ENCODE results near the gene EAF1. TPM values are rescaled to one million over a fixed set of nuclear protein-coding genes. Genes with fewer than 3 reads are reported as not detected.

Gene EAF1
- polyA plus RNA-seq, 3 donors = 9.0 to 44.0 (median 9.1) TPM

GRCh38 chr3:15488002-15488401 lies 60.6 kb downstream of the EAF1 start:
- TF ChIP-seq CTCF (IDR thresholded peaks at IDR 0.05) = no peak
- H3K4me1 ChIP-seq (ENCODE audit: control insufficient read depth in 1 of 2, insufficient read depth in 2 of 2, low read length in 2 of 2) = peaks cover 0 to 5% of the 10 kb centered on the region in 2 donors
- H3K27me3 ChIP-seq (ENCODE audit: control insufficient read depth in 2 of 2, insufficient read depth in 2 of 2, low read length in 2 of 2) = no peaks in the 10 kb centered on the region
- H4K20me1 ChIP-seq (ENCODE audit: insufficient read depth, low read length) = no peaks in the 10 kb centered on the region
- WGBS (ENCODE audit: insufficient coverage) = 98% methylated on average over 5 of the region's 9 CpGs
- no peak for DNase-seq
- peaks cover 0 to 1% (median 0%) of the 10 kb centered on the region in 3 donors for H3K27me3 Mint-ChIP-seq (ENCODE audit: low read depth in 3 of 3)
- H3K79me2 ChIP-seq (ENCODE audit: insufficient read depth, low read length) = no peaks in the 10 kb centered on the region
- H3K9me3 Mint-ChIP-seq = peaks cover 0 to 8% (median 0%) of the 10 kb centered on the region in 7 donors
- no peak overlapping the region for H3K27ac ChIP-seq (ENCODE audit: low read depth in 1 of 2, low read length in 2 of 2)
- no peak overlapping the region for H3K9ac ChIP-seq (ENCODE audit: insufficient read depth, low read length, poor library complexity, severe bottlenecking)
- intact Hi-C loops (cut with micrococcal nuclease) = no loop called here
- no peak overlapping the region for H3K27ac Mint-ChIP-seq
- no peak overlapping the region for H2AFZ ChIP-seq (ENCODE audit: insufficient read depth, low read depth, low read length, poor library complexity, severe bottlenecking)
- peaks cover 0 to 2% of the 10 kb centered on the region in 2 donors for H3K36me3 Mint-ChIP-seq
- H3K4me2 ChIP-seq (replicated peaks; ENCODE audit: extremely low read depth, low read length, poor library complexity, severe bottlenecking) = no peak overlapping the region
- no peak overlapping the region for H3K4me3 ChIP-seq (replicated peaks in 1 of 3; ENCODE audit: low read depth in 2 of 3, low read length in 3 of 3)
- H3K36me3 ChIP-seq (replicated peaks in 1 of 2; ENCODE audit: control insufficient read depth in 1 of 2, insufficient read depth in 2 of 2, low read length in 2 of 2) = no peaks in the 10 kb centered on the region
- H3K4me3 Mint-ChIP-seq = no peak overlapping the region
- H3K9me3 ChIP-seq (replicated peaks in 1 of 2; ENCODE audit: control insufficient read depth in 1 of 2, insufficient read depth in 1 of 2, low read length in 2 of 2) = no peaks in the 10 kb centered on the region
- H3K4me1 Mint-ChIP-seq = peaks cover 7% of the 10 kb centered on the region

GRCh38 chr3:15490158-15490557 lies 62.8 kb downstream of the EAF1 start:
- H3K27ac ChIP-seq (ENCODE audit: low read depth in 1 of 2, low read length in 2 of 2) = no peak overlapping the region
- no peak overlapping the region for H3K4me2 ChIP-seq (replicated peaks; ENCODE audit: extremely low read depth, low read length, poor library complexity, severe bottlenecking)
- no peaks in the 10 kb centered on the region for H4K20me1 ChIP-seq (ENCODE audit: insufficient read depth, low read length)
- H3K27me3 ChIP-seq (ENCODE audit: control insufficient read depth in 2 of 2, insufficient read depth in 2 of 2, low read length in 2 of 2) = no peaks in the 10 kb centered on the region
- no peak overlapping the region for H2AFZ ChIP-seq (ENCODE audit: insufficient read depth, low read depth, low read length, poor library complexity, severe bottlenecking)
- DNase-seq = no peak
- H3K36me3 ChIP-seq (replicated peaks in 1 of 2; ENCODE audit: control insufficient read depth in 1 of 2, insufficient read depth in 2 of 2, low read length in 2 of 2) = no peaks in the 10 kb centered on the region
- no peak overlapping the region for H3K4me3 ChIP-seq (replicated peaks in 1 of 3; ENCODE audit: low read depth in 2 of 3, low read length in 3 of 3)
- intact Hi-C loops (cut with micrococcal nuclease) = no loop called here
- no peak overlapping the region for H3K9ac ChIP-seq (ENCODE audit: insufficient read depth, low read length, poor library complexity, severe bottlenecking)
- peaks cover 0 to 5% of the 10 kb centered on the region in 2 donors for H3K4me1 ChIP-seq (ENCODE audit: control insufficient read depth in 1 of 2, insufficient read depth in 2 of 2, low read length in 2 of 2)
- peaks cover 9% of the 10 kb centered on the region for H3K4me1 Mint-ChIP-seq
- H3K79me2 ChIP-seq (ENCODE audit: insufficient read depth, low read length) = no peaks in the 10 kb centered on the region
- peaks cover 0 to 1% (median 0%) of the 10 kb centered on the region in 3 donors for H3K27me3 Mint-ChIP-seq (ENCODE audit: low read depth in 3 of 3)
- H3K9me3 Mint-ChIP-seq = peaks cover 0 to 3% (median 0%) of the 10 kb centered on the region in 7 donors
- H3K4me3 Mint-ChIP-seq = no peak overlapping the region
- H3K27ac Mint-ChIP-seq = peak overlapping the region in 1 of 7 donors; percentile 31
- no peaks in the 10 kb centered on the region for H3K9me3 ChIP-seq (replicated peaks in 1 of 2; ENCODE audit: control insufficient read depth in 1 of 2, insufficient read depth in 1 of 2, low read length in 2 of 2)
- whole genome bisulfite sequencing (ENCODE audit: insufficient coverage) = no CpG with 5 or more reads among the region's 2 CpGs
- TF ChIP-seq CTCF (IDR thresholded peaks at IDR 0.05) = no peak
- peaks cover 0 to 2% of the 10 kb centered on the region in 2 donors for H3K36me3 Mint-ChIP-seq

All from CD14-positive monocyte (primary cell).